ENCODE measurements around the gene METAP1.
"Not testable (repeated sequence)": the region's sequence is repeated elsewhere in the genome, so short reads cannot be mapped to it uniquely, and the experiment has no call there.

The METAP1 gene

DNA sequence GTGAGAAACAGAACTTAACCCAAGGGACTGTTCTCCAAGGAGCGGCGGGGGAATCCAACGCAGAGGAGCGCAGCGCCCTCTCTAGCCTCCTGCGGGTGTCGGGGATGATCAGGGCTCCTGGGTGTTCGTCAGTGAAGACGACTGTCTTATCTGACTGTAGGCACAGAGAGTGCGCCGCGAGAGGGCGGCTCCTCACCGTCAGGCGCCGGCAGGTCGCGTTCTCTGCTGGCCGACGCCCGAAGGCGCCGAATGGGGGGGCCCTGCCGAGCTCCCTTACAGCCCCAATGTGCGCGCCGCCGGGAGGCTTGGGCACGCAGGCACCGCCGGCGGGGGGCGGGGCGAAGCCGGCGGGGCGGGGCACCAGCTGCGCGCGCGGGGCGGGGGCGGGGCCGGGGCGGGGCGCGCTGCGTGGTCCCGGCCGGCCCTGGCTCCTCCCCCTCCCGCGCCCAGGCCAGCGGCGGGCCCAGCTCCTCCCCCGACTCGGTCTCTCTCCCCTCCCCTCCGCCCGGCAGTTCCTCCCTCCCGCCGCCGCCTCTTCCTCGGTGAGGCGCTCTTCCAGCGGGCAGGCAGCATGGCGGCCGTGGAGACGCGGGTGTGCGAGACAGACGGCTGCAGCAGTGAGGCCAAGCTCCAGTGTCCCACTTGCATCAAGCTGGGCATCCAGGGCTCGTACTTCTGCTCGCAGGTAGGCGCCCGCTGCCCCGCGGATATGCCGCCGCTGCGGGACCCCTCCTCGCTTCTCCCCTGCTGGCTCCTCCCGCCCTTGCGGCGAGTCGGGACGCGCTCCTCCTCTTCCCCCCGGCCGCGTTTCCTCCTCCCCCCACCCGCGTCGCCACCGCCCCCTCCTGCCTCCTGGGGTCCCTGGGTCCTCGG lies at the start of gene METAP1:
Gene METAP1 (plus strand): TSS at position 539 of the 873 bp plus-strand sequence. CDS start 33 bp downstream, at position 572.
- DNase-seq, result peak; percentile 70

DNA sequence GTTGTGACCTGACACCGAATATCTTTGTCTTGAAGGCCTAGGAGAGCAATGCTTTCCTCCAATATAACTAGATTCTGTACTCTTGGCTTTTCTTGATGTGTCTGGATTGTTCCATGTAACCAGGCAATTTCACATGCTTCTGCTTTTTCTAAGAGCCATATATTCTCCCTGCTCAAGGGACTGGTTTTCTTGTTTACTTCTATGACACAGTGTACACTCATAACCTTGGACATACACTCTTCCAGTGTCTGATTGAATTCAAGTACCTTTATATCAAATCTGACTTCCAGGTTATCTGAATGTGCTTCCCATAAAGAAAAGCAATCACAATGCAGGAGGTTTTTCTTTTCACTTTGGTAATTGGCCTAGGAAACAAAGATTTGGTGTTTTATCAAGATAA lies 49.2 kb upstream of the METAP1 start:
- no peak for DNase-seq

DNA sequence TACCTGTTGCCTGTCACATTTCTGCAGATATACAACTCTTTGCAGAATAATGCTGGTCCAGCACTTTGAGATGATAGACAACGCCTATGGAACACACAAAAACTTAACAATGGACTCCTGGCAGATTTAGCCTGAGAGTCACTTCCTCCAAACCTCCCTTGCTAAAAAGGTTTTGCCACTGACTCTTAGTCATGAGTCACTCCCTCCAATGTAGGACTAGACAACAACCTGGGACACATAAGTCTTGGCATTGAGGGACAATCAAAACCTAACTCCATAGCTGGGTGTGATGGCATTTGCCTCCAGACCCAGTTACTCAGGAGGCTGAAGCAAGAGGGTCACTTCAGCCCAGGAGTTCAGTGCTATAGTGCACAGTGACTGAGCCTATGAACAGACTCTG lies 44.6 kb upstream of the METAP1 start:
- no peak for DNase-seq

DNA sequence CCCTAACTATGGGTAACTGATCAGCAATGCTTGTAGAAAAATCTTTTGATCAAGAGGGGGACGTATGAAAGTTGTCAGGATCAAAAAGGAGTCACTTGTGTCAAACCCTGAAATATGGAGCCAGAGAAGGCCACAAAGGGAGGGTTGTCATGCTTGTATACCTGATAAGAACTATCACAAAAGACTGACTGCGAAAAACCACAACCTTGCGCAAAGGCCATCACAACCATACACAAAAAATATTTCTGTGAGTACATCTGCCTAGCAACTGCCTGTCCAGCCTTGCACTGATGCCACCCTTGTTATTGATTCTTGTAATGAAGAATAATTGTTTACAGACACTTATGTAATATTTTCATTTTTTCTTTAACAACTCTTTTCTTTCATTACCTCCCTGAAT lies 43.8 kb upstream of the METAP1 start:
- DNase-seq, result no peak

DNA sequence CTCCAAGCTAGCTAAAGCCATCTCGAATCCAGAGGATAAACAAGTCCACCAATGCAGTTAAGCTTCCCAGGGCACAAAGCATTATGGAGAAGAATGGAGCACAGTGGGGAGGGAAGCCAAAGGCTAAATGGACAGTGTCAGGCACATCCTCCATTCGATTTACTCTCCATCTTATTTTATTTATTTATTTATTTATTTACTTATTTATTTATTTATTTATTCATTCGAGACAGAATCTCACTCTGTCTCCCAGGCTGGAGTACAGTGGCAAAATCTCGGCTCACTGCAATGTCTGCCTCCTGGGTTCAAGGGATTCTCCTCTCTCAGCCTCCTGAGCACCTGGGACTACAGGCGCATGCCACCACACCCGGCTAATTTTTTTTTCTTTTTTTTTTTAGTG lies 40.3 kb upstream of the METAP1 start:
- DNase-seq, result no peak

DNA sequence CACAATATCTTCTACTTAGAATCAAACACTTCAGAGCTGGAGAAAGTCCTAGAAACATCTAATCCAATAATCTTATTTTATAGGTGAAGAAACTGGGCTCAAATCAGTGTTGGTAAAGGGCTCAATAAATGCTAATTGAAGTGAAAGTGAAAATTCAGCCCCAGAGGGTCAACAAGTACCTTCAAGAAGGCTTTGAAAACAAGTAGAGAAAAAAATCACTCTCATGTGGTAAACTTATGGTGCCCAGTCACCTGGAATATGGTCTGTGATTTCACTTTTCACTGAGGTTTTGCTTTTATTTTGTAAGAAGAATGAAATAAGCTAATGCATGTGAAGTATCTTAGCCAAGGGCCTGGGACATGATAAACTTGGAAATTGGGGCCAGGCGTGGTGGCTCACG lies 37.5 kb upstream of the METAP1 start:
- no peak for DNase-seq

DNA sequence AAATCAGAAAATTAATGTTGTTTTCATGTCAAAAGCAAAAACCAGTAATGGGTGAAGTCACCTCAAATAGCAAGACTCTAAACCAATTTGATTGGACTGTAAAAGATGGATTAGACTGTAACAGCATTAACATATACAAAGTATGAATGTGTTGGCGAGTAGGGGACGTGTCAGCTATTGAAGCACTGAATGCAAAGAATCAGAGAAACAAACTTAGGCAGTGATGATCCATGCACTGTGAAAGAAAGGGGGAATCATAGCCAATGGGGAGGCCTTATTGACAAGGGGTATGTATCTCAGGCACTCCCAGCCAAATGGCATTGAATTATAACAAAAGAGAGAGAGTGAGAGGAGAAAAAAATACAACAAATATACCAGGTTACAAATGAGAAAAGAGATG lies 36.1 kb upstream of the METAP1 start:
- DNase-seq, result no peak

DNA sequence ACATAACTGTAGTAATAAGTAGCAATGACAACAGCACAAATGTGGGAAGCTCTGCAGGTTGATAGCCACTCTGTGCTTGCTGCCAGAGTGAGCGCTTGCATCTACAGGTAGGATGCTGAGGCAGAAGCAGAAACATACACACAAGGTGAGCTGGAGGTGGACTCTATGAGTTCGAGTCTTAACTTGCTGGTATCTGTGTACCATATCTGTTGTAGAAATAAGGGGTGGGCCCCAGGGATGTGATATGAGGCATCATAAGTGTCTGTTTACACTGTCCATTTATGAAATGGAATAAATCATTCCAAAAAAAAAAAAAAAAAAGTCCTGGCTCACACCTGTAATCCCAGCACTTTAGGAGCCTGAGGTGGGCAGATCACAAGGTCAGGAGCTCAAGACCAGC lies 33.8 kb upstream of the METAP1 start:
- DNase-seq, result no peak

DNA sequence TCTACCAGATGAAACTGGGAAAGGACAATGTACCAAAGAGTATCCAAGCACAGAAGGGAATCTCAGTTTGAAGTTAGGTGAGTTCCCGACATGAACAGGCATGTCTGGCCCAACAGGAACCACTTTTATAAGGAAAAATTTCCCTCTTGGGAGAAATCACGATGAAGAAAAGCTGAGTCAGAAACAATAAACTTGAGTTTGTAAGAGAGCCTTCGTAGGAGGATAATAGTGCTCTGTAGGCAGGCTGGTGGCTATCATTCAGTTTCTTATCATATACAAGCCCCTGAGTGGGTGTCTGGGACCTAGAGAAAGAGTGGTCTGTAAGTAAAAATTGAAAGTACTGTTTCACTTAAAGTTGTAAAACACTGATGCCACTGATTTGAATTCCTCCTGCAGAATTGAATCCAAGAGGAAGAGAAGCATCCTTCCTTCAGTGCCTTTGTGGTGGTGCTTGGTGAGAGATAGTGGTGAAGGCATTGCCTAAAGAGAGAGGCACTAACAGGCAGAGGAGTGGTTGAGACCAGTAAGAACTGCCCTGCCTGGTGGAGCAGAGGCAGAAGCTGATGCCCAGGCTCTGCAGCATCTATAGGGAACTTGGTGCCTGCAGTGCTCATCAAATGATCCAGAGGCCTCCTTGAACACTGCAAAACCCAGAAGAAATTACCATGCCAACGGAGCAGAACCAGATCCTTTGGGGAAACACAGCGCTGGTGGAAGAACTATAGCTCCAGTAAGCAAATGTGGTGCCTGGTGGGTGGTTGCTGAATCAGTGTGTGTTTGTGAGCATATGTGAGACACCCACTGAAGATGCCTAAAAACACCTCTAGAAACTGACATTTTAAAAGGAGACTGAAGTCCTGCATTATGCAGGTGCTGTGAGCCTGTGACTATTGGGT lies 31.7 kb upstream of the METAP1 start:
- no peak for DNase-seq

DNA sequence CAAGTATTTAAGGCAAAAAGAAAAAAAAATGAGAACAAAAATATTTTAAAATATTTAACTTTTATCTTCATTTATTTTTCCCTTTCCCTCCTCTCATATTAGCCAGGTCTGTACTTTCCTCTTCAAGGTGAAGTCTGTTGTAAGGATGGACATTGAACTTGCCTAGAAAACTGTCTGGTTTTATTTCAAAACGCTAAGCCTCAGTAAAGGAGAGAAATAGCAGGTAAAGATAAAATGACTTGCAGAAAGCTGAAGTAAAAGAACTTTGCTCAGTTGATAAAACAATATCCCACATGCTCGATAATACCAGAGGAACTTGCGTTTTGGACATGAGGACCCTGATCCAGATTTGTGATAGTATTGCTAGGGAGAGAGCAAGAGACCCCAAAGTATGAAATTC lies 28.6 kb upstream of the METAP1 start:
- DNase-seq, result no peak

DNA sequence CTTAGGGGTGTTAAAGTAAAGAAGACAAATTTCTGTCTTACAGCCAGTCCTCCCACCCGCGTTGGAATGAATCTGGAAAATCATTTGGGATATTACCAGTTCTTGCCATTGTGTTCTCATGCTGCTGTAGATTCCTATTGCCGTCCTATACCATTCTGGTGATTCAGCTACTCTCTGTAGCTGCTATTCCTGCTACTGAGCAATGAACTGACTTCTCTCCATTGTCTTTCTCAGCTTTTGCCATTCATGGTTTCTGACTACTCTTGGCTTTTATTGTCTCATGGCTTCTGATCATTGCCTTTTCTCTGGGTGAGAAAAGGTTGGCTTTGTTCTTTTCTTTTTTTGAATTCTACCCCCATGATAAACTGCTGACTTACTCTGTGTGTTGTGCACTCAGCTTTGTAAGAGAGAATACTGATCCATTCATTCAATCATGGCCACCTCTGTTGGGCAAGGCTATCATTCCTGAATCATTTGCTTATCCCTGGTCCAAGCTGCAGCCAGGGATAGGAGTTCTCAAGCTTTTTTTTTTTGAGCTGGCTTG lies 27.7 kb upstream of the METAP1 start:
- no peak for DNase-seq

DNA sequence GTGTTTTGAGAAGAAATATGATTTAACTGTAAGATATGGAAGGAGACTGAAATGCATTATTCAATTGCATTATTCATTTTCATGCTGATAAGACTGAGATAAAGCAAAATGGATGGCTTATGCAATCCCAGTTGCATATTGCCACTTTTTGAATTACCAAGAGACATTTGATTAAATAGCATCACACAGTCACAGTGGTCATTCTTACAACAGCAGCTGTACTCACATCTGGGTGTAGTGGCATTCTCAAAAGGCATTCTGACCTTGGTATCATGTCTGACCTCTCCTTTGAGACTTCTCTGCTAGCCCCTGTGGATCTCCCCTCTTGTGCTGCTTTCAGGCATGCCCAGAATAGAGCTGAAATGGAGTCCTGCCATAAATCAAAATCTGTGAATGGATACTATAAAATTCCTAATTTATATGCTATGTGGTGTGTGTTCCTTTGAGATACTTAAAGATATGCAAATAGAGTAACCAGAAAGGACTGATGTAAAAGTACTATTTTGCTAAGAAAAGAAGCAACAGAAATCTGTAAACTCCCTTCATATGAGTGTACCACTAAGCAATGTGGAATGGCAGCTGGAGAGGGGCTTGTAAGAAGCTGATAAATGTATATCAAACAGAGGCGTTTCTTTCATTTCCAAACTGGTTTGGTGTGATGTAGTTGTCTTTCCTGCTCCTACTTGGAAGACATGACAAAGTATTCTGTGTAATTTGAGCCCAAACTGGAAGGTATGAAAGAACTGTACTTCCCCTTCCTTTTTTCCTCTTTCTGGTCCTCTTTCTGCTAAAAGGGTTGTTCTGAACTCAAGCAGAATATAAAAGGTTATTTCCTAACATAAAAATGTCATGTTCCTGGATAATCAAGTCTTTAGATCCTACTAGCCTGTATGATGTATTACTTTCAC lies 25.4 kb upstream of the METAP1 start:
- no peak for DNase-seq

DNA sequence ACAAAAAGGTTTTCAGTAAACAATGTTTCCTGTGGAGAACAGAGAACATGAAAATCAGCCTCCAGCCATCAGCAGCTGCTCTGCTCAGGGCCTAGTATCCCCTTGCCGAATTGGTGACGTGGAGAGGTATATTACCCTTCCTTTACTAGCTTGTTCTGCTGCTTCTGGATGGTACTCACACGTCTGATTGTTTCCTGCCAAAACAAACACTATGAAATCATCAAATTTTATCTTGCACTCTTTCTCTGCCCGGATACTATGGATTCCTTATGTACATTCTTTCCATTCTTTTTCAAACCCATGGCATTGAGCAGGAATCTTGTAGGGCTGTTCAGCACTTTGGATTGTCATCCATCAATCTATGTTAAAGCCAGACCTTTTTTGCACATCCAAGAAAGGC lies 18.8 kb upstream of the METAP1 start:
- DNase-seq, result no peak

DNA sequence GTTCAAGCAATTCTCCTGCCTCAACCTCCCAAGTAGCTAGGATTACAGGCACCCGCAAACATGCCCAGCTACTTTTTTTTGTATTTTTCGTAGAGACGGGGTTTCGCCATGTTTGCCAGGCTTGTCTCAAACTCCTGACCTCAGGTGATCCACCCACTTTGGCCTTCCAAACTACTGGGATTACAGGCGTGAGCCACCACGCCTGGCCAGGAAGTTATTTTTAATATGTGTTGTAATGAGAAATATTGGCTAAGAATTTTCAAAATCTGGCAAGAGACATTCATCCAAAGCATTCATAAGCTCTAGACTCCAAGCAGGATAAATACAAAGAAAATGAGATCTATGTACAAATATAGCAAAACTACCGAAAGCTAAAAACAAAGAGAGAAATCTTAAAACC lies 18.0 kb upstream of the METAP1 start:
- DNase-seq, result no peak

DNA sequence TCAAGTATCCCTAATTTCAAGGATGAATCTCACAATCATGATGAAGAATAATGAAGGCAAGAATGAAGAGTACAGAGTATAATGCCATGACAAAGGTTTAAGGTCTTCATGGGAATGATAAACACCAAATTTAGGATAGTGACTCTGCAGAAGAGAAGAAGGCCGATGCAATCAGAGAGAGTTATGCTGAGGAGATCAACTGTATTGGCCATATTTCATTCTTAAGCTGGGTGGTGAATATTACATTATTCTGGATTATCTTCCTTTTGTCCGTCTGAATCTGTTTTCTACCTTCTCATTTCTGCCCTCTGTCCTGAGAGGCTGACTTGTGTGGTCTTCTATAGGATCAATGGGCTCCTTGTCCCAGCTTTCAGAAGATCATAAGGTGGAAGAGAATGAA lies 7.8 kb upstream of the METAP1 start:
- DNase-seq, result no peak

DNA sequence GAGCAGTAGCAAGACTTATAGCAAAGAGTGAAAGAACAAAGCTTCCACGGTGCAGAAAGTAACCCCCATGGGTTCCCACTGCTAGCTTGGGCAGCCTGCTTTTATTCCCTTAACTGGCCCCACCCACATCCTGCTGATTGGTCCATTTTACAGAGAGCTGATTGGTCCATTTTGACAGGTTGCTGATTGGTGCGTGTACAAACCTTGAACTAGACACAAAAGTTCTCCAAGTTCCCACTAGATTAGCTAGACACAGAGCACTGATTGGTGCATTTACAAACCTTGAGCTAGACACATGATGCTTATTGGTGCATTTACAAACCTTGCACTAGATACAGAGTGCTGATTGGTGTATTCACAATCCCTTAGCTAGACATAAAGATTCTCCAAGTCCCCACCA lies 2.7 kb upstream of the METAP1 start:
- not testable (repeated sequence) for DNase-seq

DNA sequence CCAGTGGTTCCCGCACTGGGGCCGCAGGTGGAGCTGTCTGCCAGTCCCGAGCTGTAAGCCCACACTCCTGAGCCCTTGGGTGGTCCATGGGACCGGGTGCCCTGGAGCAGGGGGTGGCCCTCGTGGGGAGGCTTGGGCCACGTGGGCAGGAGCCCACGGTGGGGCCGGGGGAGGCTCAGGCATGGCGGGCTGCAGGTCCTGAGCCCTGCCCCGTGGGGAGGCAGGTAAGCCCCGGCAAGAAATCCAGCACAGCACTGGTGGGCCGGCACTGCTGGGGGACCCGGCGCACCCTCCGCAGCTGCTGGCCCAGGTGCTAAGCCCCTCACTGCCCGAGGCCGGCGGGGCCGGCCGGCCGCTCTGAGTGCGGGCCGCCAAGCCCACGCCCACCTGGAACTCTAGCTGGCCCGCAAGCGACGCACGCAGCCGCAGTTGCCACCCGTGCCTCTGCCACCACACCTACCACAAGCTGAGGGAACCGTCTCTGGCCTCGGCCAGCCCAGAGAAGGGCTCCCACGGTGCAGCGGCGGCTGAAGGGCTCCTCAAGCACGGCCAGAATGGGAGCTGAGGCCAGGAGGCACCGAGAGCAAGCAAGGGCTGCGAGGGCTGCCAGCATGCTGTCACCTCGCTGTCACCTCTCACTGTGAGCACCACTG lies 2.0 kb upstream of the METAP1 start:
- no peak for DNase-seq

DNA sequence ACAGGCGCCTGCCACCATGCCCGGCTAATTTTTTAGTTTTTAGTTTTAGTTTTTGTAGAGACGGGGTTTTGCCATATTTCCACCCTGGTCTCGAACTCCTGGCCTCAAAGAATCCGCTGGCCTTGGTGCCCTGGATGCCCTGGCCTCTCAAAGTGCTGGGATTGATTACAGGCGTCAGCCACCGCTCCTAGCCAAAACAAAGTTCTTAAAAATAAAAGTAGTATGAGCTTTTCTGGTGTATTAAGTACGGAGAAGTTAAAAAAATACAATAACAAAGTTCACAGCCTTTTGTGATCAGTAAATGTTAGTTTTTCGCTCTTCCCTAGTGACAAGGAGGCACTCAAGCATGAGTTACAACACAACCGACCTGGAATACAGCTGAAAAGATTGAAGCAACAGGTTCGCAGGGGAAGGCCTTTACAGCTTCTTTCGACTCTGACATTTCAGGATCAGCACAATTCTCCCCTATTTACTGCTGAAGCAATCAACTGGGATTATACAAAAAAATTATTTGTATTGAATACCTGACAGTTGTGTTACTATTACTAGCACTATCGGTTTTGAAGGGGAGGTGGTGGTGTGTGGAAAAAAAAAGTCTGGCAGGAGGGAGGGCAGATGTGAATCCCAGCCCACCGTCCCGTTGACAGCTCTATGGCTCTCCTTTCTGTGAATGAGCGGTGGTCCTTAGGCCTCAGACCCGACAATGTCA lies 893 bp upstream of the METAP1 start:
- no peak for DNase-seq

DNA sequence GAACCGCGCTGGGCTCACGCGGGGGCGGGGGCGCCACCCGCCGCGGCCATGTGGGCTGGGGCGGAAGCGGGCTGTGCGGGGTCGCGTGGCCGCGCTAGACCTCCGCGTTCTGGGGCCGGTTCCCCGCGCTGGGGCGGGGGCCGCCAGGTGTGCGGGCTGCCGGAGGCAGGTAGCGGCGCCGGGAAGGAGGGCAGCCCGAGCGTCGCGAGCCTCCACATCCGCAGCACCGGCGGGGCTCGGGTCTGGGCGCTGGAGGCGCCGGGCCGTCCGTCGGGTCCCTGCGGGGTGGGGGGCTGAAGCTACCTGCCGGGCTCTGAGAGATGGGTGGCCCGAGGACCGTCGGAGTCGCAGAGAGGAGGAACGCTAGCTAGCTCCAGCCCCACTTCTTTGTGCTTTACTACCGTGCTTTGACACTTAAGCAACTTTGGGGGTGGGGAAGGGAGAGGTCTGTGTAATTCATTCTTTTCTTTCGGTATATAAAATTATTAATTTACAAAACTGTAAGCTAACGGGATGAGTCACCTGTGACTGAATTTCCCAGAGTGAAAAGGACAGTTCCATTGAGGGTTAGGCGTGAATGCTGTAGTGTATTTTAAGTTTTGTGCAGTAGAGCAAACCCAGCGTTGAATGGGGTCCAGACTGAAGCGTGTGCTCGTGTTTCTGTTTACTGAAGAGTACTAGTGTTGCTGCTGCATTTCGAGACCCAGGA lies 689 bp downstream of the METAP1 start:
- no peak for DNase-seq

DNA sequence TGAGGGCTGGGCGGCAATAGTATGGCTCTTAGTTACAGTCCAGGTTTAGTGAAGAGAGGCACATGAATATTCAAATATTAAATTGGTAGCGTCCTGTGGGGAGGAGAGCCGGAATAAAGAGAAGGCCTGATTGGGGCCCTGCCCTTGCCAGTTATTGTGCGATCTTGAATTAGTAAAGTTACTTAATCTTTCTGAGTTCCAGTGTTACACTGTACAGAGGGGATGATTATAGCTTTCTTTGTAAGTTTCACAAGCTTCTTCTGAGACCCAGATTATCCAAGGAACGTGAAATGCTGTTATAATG lies 1.2 kb downstream of the METAP1 start:
- DNase-seq, result no peak

DNA sequence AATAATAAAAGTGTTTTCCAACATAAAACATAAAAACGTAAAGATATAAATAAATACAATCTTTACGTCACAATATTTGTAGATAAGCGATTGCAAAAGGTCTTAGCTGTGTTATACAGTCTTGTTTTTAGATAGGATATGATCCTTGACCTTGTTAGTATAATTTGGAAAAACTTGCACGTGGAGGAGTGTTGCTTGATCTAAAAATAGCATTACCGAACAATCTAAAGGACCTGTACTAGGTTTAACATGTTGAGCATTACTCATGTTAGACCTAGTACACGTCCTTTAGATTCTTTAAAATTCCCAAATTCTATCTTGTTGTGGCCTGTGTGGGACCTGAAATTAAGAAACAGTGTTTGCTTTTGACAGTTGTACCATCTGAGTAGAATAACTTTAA lies 1.6 kb downstream of the METAP1 start:
- DNase-seq, result no peak

All from DMS79 (cell line).